Measurements from ENCODE around the gene SNPH.
A peak's percentile ranks its signal among the peaks of the same experiment; 100 is the strongest.
"Not testable (repeated sequence)": the region's sequence is repeated elsewhere in the genome, so short reads cannot be mapped to it uniquely, and the experiment has no call there.

Gene SNPH

GRCh38 chr20:1266167-1266973, at the start of gene SNPH:
TSS of gene SNPH (plus strand) at chr20:1266294. CDS start at chr20:1296240, 29,946 bp downstream.
- peak; percentile 35 to 49 for DNase-seq (ENCODE audit: low read depth in 2 of 2)

DNA sequence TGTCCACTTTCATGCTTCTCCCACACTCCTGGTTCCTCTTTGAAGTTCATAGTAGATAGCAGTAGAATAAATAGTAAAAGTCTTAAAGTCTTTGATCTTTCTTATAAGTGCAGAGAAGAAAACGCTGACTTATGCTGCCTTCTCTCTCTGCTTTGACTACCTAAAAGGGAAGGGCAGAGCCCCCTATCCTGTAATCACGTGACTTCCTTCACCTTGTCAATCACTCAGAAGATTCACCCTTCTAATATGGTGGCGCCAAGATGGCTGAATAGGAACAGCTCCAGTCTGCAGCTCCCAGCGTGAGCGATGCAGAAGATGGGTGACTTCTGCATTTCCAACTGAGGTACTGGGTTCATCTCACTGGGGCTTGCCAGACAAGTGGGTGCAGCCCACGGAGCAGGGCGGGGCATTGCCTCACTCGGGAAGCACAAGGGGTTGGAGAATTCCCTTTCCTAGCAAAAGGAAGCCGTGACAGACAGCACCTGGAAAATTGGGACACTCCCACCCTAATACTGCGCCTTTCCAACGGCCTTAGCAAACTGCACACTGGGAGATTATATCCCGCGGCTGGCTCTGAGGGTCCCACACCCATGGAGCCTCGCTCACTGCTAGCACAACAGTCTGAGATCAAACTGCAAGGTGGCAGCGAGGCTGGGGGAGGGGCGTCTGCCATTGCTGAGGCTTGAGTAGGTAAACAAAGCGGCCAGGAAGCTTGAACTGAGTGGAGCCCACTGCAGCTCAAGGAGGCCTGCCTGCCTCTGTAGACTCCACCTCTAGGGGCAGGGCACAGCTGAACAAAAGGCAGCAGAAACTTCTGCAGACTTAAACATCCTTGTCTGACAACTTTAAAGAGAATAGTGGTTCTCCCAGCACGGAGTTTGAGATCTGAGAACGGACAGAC, 49.3 kb upstream of the SNPH start:
- DNase-seq (ENCODE audit: low read depth in 2 of 2): not testable (repeated sequence)

- DNase-seq (ENCODE audit: low read depth in 2 of 2): not testable (repeated sequence)
These were observed 43.3 kb upstream of the SNPH start for GRCh38 chr20:1222750-1223149.

DNA sequence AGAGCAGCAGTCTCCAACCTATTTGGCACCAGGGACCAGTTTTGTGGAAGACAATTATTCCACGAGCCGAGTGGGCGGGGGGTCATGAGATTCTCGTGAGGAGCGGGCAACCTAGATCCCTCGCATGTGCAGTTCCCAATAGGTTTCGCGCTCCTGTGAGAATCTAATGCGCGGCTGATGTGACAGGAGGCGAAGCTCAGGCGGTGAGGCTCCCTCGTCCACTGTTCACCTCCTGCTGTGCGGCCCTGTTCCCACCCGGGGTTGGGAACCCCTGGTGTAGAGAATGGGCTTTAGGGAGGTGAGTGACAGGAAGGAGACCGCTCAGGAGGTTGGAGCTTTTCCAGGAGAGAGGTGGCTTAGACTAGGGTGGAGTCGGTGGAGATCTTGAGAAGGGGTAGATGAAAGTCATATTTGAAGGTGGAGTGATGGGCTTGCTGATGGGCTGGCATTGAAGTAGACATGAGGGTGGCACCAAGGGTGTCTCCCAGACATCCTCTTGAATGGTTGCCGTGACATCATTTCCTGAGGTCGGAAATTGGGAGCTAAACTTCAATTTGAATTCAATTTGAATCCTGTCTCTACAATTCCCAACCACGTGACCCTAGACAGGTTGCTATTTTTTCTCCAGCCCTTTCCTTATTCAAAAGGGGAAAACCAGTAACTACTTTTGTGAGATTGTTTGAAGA, 41.7 kb upstream of the SNPH start:
- DNase-seq (ENCODE audit: low read depth in 2 of 2): no peak

- no peak for DNase-seq (ENCODE audit: low read depth in 2 of 2)
These were observed 40.8 kb upstream of the SNPH start for GRCh38 chr20:1225263-1225782.

GRCh38 chr20:1225783-1226654, 40.1 kb upstream of the SNPH start, which contains the start of gene RAD21L1:
TSS of gene RAD21L1 (plus strand) at chr20:1226044. CDS start at chr20:1228454, 2,410 bp downstream.
- DNase-seq (ENCODE audit: low read depth in 2 of 2): peak; percentile 49 to 58

DNA sequence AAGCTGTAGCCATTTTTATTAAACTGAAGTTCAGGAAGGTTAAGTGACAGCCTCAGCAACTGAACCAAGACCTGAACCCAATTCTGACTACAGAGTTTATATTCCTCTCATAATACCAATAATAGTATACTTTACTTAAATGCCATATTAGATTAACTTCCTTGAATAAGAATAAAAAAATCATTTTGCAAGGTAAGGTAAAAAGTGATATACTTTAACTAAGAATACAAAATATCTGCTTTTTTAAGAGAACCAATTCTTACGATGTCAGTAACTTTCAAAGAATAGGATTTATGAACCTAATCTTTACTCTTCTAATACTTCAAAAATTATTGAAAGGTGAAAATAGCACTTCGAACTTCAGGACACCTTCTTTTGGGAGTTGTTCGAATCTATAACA, 36.6 kb upstream of the SNPH start:
- DNase-seq (ENCODE audit: low read depth in 2 of 2): no peak

DNA sequence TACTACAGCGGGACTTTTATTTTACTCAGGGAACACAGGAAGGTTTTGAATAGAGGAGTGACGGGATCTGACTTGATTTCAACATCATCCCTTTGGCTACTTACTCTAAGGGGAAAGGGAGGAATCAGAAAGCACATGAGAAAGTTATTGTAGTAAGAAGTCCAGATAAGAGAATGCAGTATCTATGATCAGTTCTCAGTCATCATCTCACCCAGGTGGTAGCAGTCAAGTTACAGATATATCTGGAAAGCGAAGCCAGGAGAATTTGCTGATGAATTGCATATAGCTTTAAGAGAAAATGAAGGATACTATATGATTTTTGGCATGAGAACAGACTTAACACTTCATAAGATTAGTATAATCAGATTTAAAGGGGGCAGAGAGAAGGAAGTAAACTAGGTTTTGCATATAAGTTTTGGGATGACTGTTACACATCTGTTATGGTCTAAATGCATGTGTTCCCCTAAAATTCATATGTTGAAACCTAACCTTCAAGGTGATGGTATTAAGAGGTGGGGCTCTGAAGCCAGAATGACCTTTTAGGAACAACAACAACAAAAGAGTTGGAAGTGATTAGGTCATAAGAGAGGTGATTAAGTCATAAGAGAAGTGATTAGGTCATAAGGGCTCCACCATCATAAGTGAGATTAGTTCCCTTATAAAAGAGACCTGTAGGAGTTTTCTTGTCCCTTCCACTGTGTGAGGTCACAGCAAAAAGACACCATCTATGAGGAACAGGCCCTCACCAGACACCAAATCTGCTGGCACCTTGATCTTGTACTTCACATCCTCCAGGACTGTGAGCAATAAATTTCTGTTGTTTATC, 33.6 kb upstream of the SNPH start:
- DNase-seq (ENCODE audit: low read depth in 2 of 2): no peak

DNA sequence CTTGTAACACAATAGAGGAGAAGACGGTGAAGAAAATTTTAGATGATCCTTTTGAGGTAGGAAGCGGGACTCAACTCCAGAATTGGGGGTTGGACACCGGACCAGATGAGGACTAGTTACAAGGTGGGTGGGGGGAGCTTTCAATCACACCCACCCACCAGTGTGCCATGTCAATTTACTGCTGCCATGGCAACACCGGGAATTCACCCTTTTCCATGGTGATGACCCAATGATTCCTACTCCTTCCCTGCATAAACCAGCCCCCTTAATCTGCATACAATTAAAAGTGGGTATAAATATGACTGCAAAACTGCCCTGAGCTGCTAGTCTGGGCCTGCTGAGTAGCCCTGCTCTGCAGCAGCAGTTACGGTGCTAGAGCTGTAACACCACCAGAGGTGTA, 25.5 kb upstream of the SNPH start:
- DNase-seq (ENCODE audit: low read depth in 2 of 2): no peak

- no peak for DNase-seq (ENCODE audit: low read depth in 2 of 2)
These were observed 24.6 kb upstream of the SNPH start for GRCh38 chr20:1241456-1241855.

GRCh38 chr20:1242099-1242498, 24.0 kb upstream of the SNPH start:
- DNase-seq (ENCODE audit: low read depth in 2 of 2): no peak

GRCh38 chr20:1242530-1242929, 23.6 kb upstream of the SNPH start:
- DNase-seq (ENCODE audit: low read depth in 2 of 2): no peak

DNA sequence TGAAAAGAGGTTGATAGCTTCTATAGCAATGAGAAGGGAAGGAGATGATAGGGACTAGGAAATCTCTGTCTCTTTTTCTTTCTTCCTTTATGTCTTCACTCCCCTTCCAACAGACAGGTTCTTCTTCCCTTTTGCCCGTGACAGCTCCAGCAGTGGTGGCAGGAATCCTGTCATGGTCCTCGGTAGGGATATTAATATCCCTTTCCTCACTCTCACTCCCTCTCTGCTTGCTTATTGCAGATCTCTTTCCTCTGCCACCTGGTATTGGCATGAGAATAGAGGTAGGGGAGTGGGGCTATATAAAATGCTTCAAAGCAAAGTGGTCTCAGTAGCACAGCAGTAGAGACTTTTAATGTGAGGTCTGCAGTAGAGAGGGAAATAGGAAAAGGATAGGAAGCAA, 20.5 kb upstream of the SNPH start:
- no peak for DNase-seq (ENCODE audit: low read depth in 2 of 2)

- DNase-seq (ENCODE audit: low read depth in 2 of 2): no peak
These were observed 18.4 kb upstream of the SNPH start for GRCh38 chr20:1247689-1248088.

DNA sequence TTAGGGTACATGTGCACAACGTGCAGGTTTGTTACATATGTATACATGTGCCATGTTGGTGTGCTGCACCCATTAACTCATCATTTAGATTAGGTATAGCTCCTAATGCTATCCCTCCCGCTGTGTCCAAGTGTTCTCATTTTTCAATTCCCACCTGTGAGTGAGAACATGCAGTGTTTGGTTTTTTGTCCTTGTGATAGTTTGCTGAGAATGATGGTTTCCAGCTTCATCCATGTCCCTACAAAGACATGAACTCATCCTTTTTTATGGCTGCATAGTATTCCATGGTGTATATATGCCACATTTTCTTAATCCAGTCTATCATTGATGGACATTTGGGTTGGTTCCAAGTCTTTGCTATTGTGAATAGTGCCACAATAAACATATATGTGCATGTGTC, 15.8 kb upstream of the SNPH start:
- not testable (repeated sequence) for DNase-seq (ENCODE audit: low read depth in 2 of 2)

- DNase-seq (ENCODE audit: low read depth in 2 of 2): no peak
These were observed 13.7 kb upstream of the SNPH start for GRCh38 chr20:1252416-1252815.

GRCh38 chr20:1254254-1254653, 11.8 kb upstream of the SNPH start:
- no peak for DNase-seq (ENCODE audit: low read depth in 2 of 2)

GRCh38 chr20:1255675-1256074, 10.4 kb upstream of the SNPH start:
- no peak for DNase-seq (ENCODE audit: low read depth in 2 of 2)

DNA sequence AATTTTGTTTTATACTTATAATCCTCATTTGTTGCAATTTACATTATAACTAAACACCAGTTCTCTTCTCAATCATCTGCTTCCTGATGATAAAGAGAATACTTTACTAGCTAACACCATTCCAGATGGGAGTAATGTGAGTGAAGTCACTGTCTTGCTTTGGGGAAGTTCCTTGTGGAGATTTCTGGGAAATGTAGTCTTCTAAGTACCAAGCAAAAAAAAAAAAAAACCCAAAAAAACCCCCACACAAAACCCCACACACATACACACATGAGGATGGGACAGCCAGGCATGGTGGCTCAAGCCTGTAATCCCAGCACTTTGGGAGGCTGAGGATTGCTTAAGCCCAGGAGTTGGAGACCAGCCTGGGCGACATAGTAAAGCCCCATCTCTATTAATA, 2.2 kb upstream of the SNPH start:
- no peak for DNase-seq (ENCODE audit: low read depth in 2 of 2)

DNA sequence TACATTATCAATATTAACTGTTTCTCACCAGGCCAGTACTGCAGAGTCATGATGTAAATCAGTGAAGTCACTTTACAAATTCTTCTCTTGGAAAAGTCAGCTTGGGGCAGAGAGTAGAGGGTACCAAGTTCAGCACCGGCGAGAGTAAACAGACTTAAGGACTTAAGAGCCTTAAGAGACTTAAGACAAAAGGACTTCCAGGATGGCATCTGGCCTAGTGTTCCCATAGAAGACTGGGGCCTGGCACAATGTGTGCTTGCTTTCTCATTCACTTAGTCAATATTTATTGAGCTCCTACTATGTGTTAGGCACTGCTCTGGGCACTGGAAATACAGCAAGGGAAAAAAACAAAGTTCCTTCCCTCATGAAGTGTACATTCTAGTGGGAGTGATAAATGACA, 1.4 kb upstream of the SNPH start:
- no peak for DNase-seq (ENCODE audit: low read depth in 2 of 2)

Measured in stimulated activated CD8-positive, alpha-beta memory T cell treated with anti-CD3 and anti-CD28 coated beads, Interleukin-15, amount 100 ng/mL, for 4 hours (primary cell).